NCI-H446 (cell line): ENCODE measurements around the gene OR2AG1.
"Not testable (repeated sequence)": the region's sequence is repeated elsewhere in the genome, so short reads cannot be mapped to it uniquely, and the experiment has no call there.

ENCODE experiments used
- DNase-seq, 2 experiments: peaks; one replicate each; lab custom pipeline; 2025; lab: John Stamatoyannopoulos, UW

The OR2AG1 gene

DNA sequence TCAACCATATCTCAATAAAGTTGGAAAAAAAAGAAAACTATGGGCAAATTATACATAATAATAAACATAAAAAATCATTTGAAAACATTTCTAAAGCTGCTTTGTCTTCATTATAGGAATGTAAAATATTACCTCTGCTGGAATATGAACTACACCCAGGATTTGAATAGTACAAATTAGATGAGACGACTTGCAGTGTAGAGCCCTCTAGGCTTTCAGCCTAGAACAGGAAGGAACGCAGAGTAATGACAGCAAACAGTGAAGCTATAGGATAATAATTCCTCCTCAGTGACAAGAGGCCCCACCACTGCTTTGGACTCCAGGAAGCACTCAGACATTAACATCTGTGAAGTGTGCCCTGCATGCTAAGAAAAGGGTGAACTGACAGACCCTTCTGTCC is 7.7 kb downstream of the OR2AG1 start:
- DNase-seq: no peak

DNA sequence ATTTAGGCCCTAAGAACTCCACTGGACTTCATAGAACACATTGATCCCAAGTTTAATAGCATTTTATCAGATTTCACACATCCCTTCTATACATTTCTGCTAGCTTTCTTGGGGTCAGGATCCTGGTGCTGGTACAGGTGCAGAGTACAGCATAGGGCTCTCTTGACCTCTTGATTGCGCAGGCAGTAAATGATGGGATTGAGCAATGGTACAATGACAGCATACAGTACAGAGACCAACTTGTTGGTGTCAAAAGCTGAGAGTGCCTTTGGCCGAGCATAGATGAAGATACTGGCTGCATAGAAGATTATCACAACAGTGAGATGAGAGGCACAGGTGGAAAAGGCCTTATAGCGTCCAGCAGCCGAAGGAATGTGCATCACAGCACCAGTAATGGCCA is 11.8 kb downstream of the OR2AG1 start:
- no peak for DNase-seq

DNA sequence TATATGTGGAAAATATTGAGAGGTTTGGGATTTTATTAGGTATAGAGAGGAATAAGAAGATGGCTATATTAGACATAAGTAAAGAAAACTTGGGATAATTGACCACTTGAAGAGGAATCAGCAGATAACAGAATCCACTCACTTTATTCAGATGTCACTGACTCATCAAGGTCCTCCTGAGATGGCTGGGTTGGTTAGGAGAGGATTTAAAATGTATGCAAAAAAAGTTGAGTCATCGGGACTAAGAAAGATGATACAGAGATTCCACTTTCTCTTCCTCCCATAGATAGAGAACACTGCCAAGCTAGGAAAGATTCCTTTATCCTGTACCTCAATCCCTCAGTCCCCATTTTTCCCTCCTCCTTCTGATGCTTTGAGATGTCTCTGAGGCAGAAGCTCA is 16.6 kb downstream of the OR2AG1 start, which contains the start of gene OR6A2:
OR6A2 (minus strand) TSS at position 288 of the 400 bp plus-strand sequence. CDS start 3,981 bp downstream, outside the sequence.
- DNase-seq: no peak

DNA sequence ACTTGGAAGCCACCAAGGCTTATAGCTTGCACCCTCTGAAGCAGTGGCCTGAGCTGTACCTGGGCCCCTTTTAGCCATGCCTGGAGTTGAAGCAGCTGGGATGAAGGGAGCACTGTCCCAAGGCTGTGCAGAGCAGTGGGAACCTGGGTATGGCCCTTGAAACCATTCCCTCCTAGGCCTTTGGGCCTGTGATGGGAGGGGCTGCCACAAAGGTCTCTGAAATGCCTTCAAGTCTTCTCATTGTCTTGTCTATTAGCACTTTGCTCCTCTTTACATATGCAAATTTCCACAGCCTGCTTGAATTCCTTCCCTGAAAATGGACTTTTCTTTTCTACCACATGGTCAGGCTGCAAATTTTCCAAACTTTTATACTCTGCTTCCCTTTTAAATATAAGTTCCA is 18.3 kb downstream of the OR2AG1 start:
- DNase-seq: not testable (repeated sequence)

DNA sequence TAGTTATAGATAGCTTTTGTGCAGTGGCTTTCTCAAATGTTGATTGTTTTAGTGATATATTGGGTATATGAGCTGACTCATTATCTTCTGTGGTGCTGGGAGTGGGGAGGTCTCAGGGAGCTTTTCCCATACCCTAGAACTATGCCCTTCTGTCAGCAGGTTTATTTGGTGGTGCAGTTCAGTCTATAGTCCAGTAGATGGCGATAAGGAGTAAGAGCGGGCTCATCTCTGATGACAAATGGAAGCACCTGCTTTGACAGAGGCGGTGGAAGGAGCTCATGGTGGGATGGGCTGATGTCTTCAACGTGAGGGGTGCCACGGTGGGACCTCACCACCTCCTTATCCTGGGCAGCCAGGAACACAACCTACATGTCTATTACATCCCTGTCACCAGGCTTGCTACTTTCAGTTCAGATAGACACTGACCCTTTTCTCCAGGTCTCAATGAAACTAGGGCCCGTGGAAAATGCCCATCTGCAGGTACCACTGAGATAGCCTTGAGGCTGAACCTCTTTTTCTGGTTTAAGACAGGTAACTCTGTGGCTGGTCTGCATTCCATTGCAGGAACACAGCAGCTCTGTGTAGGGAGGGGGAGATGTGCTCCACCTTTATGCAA is 29.7 kb downstream of the OR2AG1 start:
- DNase-seq: peak; percentile 5 to 53

DNA sequence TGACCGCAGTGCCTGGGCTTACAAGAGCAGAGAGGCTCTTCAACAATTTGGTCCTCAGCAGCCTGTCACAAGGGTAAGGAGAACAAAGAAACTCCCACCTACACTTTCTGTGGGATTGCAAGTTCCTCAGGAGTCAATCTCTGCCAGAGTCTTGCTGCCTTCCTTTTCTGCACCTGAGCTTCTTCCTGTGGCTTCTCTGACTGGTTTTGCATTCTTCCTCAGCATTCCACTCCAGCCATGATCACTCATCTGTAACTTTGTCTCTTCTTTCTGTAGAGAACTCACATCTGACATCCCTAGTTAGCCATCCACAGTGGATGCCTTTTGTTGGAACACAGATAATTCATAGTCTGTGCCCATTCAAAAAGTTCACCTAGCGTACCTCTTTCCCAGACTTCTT is 30.8 kb downstream of the OR2AG1 start:
- no peak for DNase-seq

DNA sequence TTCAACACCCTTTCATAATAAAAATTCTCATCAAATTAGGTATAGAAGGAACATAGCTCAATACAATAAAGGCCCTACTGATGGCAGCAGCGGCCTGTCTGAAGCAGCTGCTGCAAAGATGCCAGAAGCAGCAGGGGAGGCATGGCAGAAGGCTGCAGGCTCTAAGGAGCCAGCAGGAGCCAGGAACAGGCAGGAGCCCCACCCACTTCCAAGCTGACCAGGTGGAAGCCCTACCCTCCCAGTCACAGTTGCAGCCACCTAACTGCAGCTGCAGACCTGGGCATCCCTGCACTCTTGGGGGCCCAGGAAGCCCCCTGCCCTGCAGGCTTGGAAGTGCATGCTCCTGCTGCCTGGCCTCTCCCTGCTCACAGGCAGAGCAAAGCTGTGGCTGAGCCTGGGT is 34.9 kb downstream of the OR2AG1 start:
- DNase-seq: no peak

DNA sequence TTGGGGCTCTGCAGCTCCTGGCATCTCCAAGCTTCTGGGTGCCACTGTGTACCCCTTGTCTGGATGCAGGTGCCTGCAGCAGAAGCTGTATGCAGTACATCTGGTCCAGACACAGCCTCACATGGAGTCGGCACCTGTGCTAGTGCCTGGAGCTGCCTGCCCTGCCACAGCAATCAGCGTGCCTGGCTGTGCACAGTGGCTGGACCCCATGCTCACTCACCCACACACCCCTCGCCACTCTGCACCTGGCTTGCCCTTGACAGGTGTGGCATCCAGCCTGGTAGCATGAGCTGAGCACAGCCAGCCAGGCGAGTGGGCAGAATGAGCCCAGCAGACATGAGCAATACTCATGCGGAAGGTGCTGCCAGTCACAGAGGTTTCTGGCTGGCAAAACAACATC is 36.1 kb downstream of the OR2AG1 start:
- no peak for DNase-seq

DNA sequence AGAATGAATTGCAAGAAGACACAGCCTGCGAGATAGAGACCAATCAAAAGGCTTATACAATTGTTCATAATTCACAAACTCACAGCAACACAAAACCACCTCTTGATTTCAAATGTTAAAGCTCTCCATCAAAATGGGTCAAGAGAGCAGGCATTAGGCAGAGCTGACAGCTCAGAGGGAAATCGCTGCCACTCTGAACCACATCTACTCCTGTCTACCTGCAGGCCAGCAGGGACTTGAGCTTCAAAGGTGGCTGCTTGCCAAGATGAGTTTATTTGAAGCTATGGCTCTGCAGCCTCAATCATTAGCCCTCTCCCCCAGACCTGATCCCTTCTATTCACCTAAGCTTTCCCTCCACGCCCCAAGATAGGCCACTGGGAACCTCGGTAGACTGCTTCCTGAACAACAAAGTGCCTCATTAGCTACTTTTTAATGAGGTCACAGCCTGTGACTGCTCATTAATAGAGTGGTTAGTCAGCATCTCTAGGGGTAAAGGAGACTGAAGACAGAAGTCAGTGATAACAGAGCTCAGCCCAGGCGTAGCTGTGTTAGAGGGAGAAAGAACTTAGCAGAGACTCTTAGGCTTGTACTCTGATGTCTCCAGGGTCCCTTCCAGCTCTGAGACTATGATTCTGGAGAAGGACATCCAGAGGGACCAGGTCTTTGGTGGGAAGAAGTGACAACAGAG is 41.5 kb downstream of the OR2AG1 start:
- no peak for DNase-seq

DNA sequence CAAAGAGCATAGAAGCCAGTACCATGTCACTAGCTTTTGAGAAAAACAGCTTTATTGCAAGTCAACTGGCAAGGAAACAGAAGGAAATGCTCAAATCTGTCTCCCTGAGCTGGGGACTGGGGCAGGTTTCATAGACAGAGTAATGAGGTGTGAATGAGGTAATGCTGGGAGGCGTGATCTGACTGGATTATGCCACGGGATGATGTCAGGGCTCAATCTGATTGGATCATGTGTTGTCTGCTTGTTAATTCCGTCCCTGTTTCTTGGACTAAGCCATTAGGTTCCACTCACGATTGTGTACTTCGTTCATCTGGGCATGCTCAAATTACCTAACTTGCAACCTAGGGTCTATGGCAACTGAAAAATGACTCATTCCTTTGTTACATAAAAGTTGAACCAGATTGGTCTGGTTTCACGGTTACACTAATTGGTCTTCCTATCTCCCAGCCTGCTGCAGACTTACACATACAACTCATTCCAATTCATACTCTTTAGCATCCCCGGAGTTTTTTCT is 42.5 kb downstream of the OR2AG1 start:
- DNase-seq: no peak

DNA sequence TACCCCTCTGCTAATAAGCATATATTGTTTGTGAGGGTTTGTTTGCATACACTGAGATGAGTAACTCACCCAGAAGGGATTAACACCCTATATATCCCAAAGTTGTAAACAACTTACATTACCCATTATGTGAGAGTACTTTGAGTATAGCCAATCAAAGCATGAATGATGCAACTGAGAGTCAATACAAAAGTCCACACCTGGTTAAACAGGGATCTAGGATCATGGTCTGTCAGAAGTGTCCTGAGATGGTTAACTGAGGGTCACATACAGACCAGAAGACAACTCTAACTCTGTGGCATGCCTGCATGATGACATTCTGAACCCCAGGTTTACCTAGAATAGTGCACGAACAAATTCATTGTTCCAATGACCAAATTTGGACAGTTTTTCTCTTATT is 45.3 kb downstream of the OR2AG1 start:
- DNase-seq: no peak

DNA sequence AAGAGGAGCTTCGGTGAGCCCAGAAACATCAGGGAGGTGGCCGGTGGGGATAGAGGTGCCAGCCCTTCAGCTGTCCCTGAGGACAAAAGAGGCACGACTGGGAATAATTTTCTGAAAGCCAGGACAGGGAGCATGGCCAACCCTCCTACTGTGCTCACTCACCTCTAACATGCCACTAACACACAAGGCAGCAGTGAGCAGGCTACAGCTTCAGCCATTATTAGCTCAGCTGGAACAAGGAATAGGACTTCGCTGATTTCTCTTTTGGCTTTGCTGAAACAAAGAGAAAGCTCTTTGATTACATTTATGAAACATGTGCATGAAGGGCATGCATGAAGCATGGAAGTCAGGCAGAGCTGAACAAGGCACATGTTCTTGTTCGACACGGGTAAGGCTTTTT is 50.5 kb downstream of the OR2AG1 start:
- DNase-seq: no peak

DNA sequence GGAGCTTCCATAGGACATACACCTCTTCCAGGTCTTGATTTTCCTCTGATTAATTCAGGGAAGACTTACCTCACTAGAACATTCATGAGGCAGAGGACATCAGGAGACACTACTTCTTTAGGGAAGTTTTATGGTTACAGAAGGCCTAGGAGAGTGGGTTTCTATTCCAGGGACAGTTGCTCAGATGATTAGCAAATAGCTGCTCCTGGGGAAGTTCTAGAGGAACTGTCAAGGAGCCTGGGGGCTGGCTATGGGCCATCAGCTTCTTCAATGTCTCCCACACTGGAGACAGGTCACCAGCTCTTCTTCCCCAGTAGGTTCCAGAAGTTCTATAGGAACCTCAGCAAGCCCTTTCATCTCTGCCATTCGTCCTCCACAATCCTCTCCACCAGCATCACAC is 51.2 kb downstream of the OR2AG1 start:
- no peak for DNase-seq
